B cell (primary cell): ENCODE measurements around the gene AK3. TPM values are rescaled to one million over a fixed set of nuclear protein-coding genes. Genes with fewer than 3 reads are reported as not detected.

Source experiments
- ATAC-seq: fragments of 200-7000 bp; cut with Tn5 transposase; one replicate; pipeline ENCODE4 v1.10.0; 2021; ENCODE audit warnings: low read depth, mild to moderate bottlenecking, moderate number of reproducible peaks, moderate library complexity
- CTCF ChIA-PET: fragments of 350-600 bp; sonication (Branson Sonifier 250); formaldehyde crosslinking; loops from one replicate; lab custom pipeline; 2021; ENCODE audit warnings: antibody characterized with exemption, inconsistent platforms; lab: Charles Lee
- POLR2A ChIA-PET: fragments of 350-600 bp; sonication (Branson Sonifier 250); formaldehyde crosslinking; loops from one replicate; lab custom pipeline; 2021; ENCODE audit warnings: antibody characterized with exemption; lab: Charles Lee
- DNase-seq: peaks from one replicate; pipeline ENCODE4 v3.0.0; 2013
- H2AFZ ChIP-seq: 2 replicates; pipeline ENCODE4 v1.6.1; 2012; ENCODE audit warnings: mild to moderate bottlenecking, low read depth, low read length; ENCODE audit not compliant: insufficient read depth, poor library complexity, severe bottlenecking
- H3K27ac ChIP-seq, 2 donors: 1 replicate in 1 of 2; 2 replicates in 1 of 2; pipeline ENCODE4 v1.5.1; 2012 to 2013; ENCODE audit warnings: low read length in 2 of 2, mild to moderate bottlenecking in 2 of 2, moderate library complexity in 1 of 2
- H3K27me3 ChIP-seq, 4 experiments: fragments of 200-600 bp in 1 of 4; sonication (generic) in 1 of 4; replicated peaks in 1 of 4; 1 replicate in 2 of 4; 2 replicates in 2 of 4; pipeline versions ENCODE4 v1.6.1 to v1.7.0; 2013 to 2016; ENCODE audit warnings: low read length in 3 of 4, mild to moderate bottlenecking in 2 of 4, mixed read lengths in 1 of 4, moderate library complexity in 1 of 4; ENCODE audit not compliant: insufficient read depth in 4 of 4, control insufficient read depth in 3 of 4; ENCODE audit errors: control extremely low read depth in 1 of 4
- H3K36me3 ChIP-seq, 2 experiments: replicated peaks in 1 of 2; 1 replicate in 1 of 2; 2 replicates in 1 of 2; pipeline versions ENCODE4 v1.6.1 to v1.7.1; 2013; ENCODE audit warnings: low read length in 1 of 2; ENCODE audit not compliant: insufficient read depth in 2 of 2, control insufficient read depth in 1 of 2; ENCODE audit errors: control extremely low read depth in 1 of 2, extremely low read depth in 1 of 2
- H3K4me1 ChIP-seq, 2 donors: fragments of 200-600 bp in 1 of 2; sonication (generic) in 1 of 2; 1 replicate in 1 of 2; 2 replicates in 1 of 2; pipeline versions ENCODE4 v1.5.1 to v1.6.1; 2013 to 2017; ENCODE audit warnings: low read length in 2 of 2; ENCODE audit not compliant: control insufficient read depth in 2 of 2, insufficient read depth in 2 of 2
- H3K4me2 ChIP-seq: replicated peaks from 2 replicates; pipeline ENCODE3; 2012; ENCODE audit warnings: mild to moderate bottlenecking, low read depth, low read length; ENCODE audit not compliant: poor library complexity, severe bottlenecking
- H3K4me3 ChIP-seq, 5 experiments: fragments of 200-600 bp in 1 of 5; sonication (generic) in 1 of 5; 1 replicate in 3 of 5; 2 replicates in 2 of 5; pipeline versions ENCODE4 v1.5.1 to v1.7.0; 2011 to 2016; ENCODE audit warnings: low read length in 4 of 5, mild to moderate bottlenecking in 4 of 5, low read depth in 2 of 5, control low read depth in 1 of 5, moderate library complexity in 1 of 5; ENCODE audit not compliant: insufficient read depth in 1 of 5; ENCODE audit errors: control extremely low read depth in 1 of 5, extremely low read depth in 1 of 5
- H3K79me2 ChIP-seq: fragments of 200-600 bp; sonication (generic); one replicate; pipeline ENCODE4 v1.6.0; 2016; ENCODE audit warnings: low read length; ENCODE audit not compliant: control insufficient read depth, insufficient read depth
- H3K9ac ChIP-seq: fragments of 200-600 bp; sonication (generic); 2 replicates; pipeline ENCODE4 v1.6.1; 2017; ENCODE audit warnings: mild to moderate bottlenecking, low read length, moderate library complexity
- H3K9me3 ChIP-seq, 3 donors: one replicate each; pipeline versions ENCODE4 v1.6.1 to v1.7.1; 2013; ENCODE audit warnings: low read length in 2 of 3; ENCODE audit not compliant: control insufficient read depth in 2 of 3, insufficient read depth in 1 of 3; ENCODE audit errors: control extremely low read depth in 1 of 3
- H4K20me1 ChIP-seq: 2 replicates; pipeline ENCODE4 v1.6.0; 2012; ENCODE audit warnings: mild to moderate bottlenecking, low read length; ENCODE audit not compliant: insufficient read depth, control insufficient read depth, poor library complexity, severe bottlenecking
- H3K27ac Mint-ChIP-seq: one replicate; pipeline ENCODE4 v1.8.0; 2021; ENCODE audit warnings: mixed read lengths
- H3K27me3 Mint-ChIP-seq: one replicate; pipeline ENCODE4 v1.8.0; 2021; ENCODE audit warnings: mixed read lengths
- H3K4me1 Mint-ChIP-seq: one replicate; pipeline ENCODE4 v1.8.0; 2021; ENCODE audit warnings: mixed read lengths
- H3K4me3 Mint-ChIP-seq: one replicate; pipeline ENCODE4 v1.8.0; 2021; ENCODE audit warnings: mixed read lengths
- H3K9me3 Mint-ChIP-seq: one replicate; pipeline ENCODE4 v1.8.0; 2022; ENCODE audit warnings: mixed read lengths; ENCODE audit not compliant: insufficient read depth
- CTCF ChIP-seq: fragments of 200-600 bp; IDR thresholded peaks from one replicate; pipeline ENCODE4 v1.8.0; 2022; ENCODE audit warnings: antibody characterized with exemption, mild to moderate bottlenecking
- EZH2 ChIP-seq: IDR thresholded peaks from 2 replicates; pipeline ENCODE4 v1.6.1; 2012; ENCODE audit warnings: borderline replicate concordance, low read depth, mild to moderate bottlenecking, moderate library complexity, low read length; ENCODE audit not compliant: insufficient read depth, poor library complexity, severe bottlenecking
- WGBS: methylation state at CpG from one replicate; pipeline ENCODE4 v1.1.5; 2013; ENCODE audit warnings: missing lambda C conversion rate; ENCODE audit not compliant: insufficient coverage; 5-methylcytosine and 5-hydroxymethylcytosine counted together
- intact Hi-C: fragments of 100-400 bp; cut with micrococcal nuclease; formaldehyde crosslinking; loops from one replicate; pipeline ENCODE4 v1.10.0; 2022
- polyA plus RNA-seq: library from polyadenylated mRNA; depleted of rRNA; stranded (reverse); fragments of >200 nt; gene quantifications from 2 replicates; pipeline ENCODE4 v1.2.3, GENCODE V29; 2012
- total RNA-seq, 2 donors: library from RNA; stranded (reverse); fragments of 120-200 nt in 1 of 2; gene quantifications; 1 replicate in 1 of 2; 2 replicates in 1 of 2; pipeline versions ENCODE4 v1.2.3 to v1.2.4, GENCODE V29; 2013 to 2022

Gene AK3
- total and polyA plus RNA-seq, 2 donors (not counting 1 experiment from before 2014, with no cell fraction given), result 9.9 to 22.9 TPM

- intact Hi-C loops, result no loop called here
- no peak for ATAC-seq
- no peaks in the 10 kb centered on the region for H3K27me3 ChIP-seq
- H3K79me2 ChIP-seq, result peaks cover 2% of the 10 kb centered on the region
- Mint-ChIP-seq H3K27ac (peak overlapping the region; percentile 0), H3K4me3 (no peak overlapping the region), H3K27me3 (no peaks in the 10 kb centered on the region), H3K9me3 (no peaks in the 10 kb centered on the region), H3K4me1 (no peaks in the 10 kb centered on the region)
- H3K4me1 ChIP-seq, result no peaks in the 10 kb centered on the region
- CTCF ChIA-PET, result no interaction called here
- TF ChIP-seq EZH2 (no peak), CTCF (no peak)
- peak overlapping the region in 1 of 2 donors; percentile 42 for H3K27ac ChIP-seq
- H3K4me3 ChIP-seq, result no peak overlapping the region
- H3K36me3 ChIP-seq, result peaks cover 6 to 41% of the 10 kb centered on the region in 2 experiments
- no peak overlapping the region for H2AFZ ChIP-seq
- no peaks in the 10 kb centered on the region for H4K20me1 ChIP-seq
- no peak overlapping the region for H3K4me2 ChIP-seq
- DNase-seq, result peak; percentile 25
- POLR2A ChIA-PET, result no interaction called here
- H3K9ac ChIP-seq, result no peak overlapping the region
- WGBS, result 80% methylated on average over 6 of the region's 7 CpGs
- no peaks in the 10 kb centered on the region for H3K9me3 ChIP-seq
These were observed 27.2 kb downstream of the AK3 start for GRCh38 chr9:4713849-4714248.

- no peaks in the 10 kb centered on the region for H3K79me2 ChIP-seq
- ATAC-seq (no peak), DNase-seq (no peak)
- POLR2A ChIA-PET, result no interaction called here
- H2AFZ ChIP-seq, result no peak overlapping the region
- H3K9me3 ChIP-seq, result no peaks in the 10 kb centered on the region
- no peak overlapping the region for H3K4me3 ChIP-seq
- H4K20me1 ChIP-seq, result no peaks in the 10 kb centered on the region
- CTCF ChIA-PET, result interaction anchor here (0.8 kb wide), 1 partner anchor 12 kb away, joined by 3 read pairs; no protein-coding TSS in a partner anchor
- Mint-ChIP-seq H3K9me3 (no peaks in the 10 kb centered on the region), H3K27me3 (no peaks in the 10 kb centered on the region), H3K27ac (no peak overlapping the region), H3K4me1 (no peaks in the 10 kb centered on the region), H3K4me3 (no peak overlapping the region)
- no peak overlapping the region for H3K27ac ChIP-seq
- H3K27me3 ChIP-seq, result no peaks in the 10 kb centered on the region
- peaks cover 8 to 14% of the 10 kb centered on the region in 2 experiments for H3K36me3 ChIP-seq
- intact Hi-C loops, result no loop called here
- no peak overlapping the region for H3K4me2 ChIP-seq
- H3K4me1 ChIP-seq, result no peaks in the 10 kb centered on the region
- TF ChIP-seq CTCF (no peak), EZH2 (no peak)
- H3K9ac ChIP-seq, result no peak overlapping the region
These were observed 31.6 kb downstream of the AK3 start for GRCh38 chr9:4709380-4709779.
